Caco-2 (cell line): ENCODE measurements around the gene PRR16. TPM values are rescaled to one million over a fixed set of nuclear protein-coding genes. Genes with fewer than 3 reads are reported as not detected.

Experiments used
- BruUV-seq: library from RNA; stranded (reverse); fragments of 400-500 nt; replicated peaks from 2 replicates; lab custom pipeline; 2021; lab: Mats Ljungman, UMichigan
- CTCF ChIA-PET: fragments of 300-600 bp; sonication (Branson Sonifier 250); formaldehyde crosslinking; loops from one replicate; lab custom pipeline; 2022; ENCODE audit warnings: antibody characterized with exemption; lab: Charles Lee
- POLR2A ChIA-PET: fragments of 300-600 bp; sonication (Branson Sonifier 250); formaldehyde crosslinking; loops from one replicate; lab custom pipeline; 2022; ENCODE audit warnings: antibody characterized with exemption; lab: Charles Lee
- DNase-seq, 2 experiments: peaks; one replicate each; pipeline versions ENCODE4 v3.0.0 to v3.0.0-alpha.2; 2020 to 2022
- H3K27me3 ChIP-seq: replicated peaks from 2 replicates; pipeline ENCODE4 v1.6.0; 2011; ENCODE audit warnings: low read length; ENCODE audit not compliant: control insufficient read depth, insufficient read depth
- H3K36me3 ChIP-seq: 2 replicates; pipeline ENCODE4 v1.5.1; 2011; ENCODE audit warnings: low read length; ENCODE audit not compliant: control insufficient read depth, insufficient read depth
- H3K4me1 ChIP-seq: fragments of 250-450 bp; sonication (Bioruptor Pico); 2 replicates; pipeline ENCODE4 v1.5.1; 2020; ENCODE audit warnings: mild to moderate bottlenecking
- H3K4me3 ChIP-seq: 2 replicates; pipeline ENCODE4 v1.5.1; 2011; ENCODE audit warnings: low read depth, mild to moderate bottlenecking, control low read depth, low read length
- H3K9me3 ChIP-seq: fragments of 250-450 bp; sonication (Bioruptor Pico); 2 replicates; pipeline ENCODE4 v1.5.1; 2020; ENCODE audit warnings: mild to moderate bottlenecking, moderate library complexity
- H3K27ac Mint-ChIP-seq: one replicate; pipeline ENCODE4 v1.8.0; 2022; ENCODE audit warnings: mixed read lengths; ENCODE audit not compliant: unreplicated experiment
- H3K27me3 Mint-ChIP-seq: one replicate; pipeline ENCODE4 v1.8.0; 2022; ENCODE audit warnings: mixed read lengths; ENCODE audit not compliant: insufficient read depth, unreplicated experiment
- H3K36me3 Mint-ChIP-seq: one replicate; pipeline ENCODE4 v1.8.0; 2022; ENCODE audit warnings: mild to moderate bottlenecking, mixed read lengths; ENCODE audit not compliant: insufficient read depth, unreplicated experiment
- H3K4me1 Mint-ChIP-seq: one replicate; pipeline ENCODE4 v1.8.0; 2022; ENCODE audit warnings: low read depth, mixed read lengths; ENCODE audit not compliant: unreplicated experiment
- H3K4me3 Mint-ChIP-seq: one replicate; pipeline ENCODE4 v1.8.0; 2022; ENCODE audit warnings: mild to moderate bottlenecking, moderate library complexity, mixed read lengths; ENCODE audit not compliant: unreplicated experiment
- H3K9me3 Mint-ChIP-seq: one replicate; pipeline ENCODE4 v1.8.0; 2022; ENCODE audit warnings: mixed read lengths; ENCODE audit not compliant: unreplicated experiment
- CTCF ChIP-seq, 2 experiments: fragments of 200-600 bp in 1 of 2; IDR thresholded peaks; 1 replicate in 1 of 2; 2 replicates in 1 of 2; pipeline versions ENCODE4 v1.5.1 to v1.8.0; 2011 to 2022; ENCODE audit warnings: antibody characterized with exemption in 1 of 2, control low read depth in 1 of 2, inconsistent platforms in 1 of 2, low read depth in 1 of 2, low read length in 1 of 2, mild to moderate bottlenecking in 1 of 2, moderate library complexity in 1 of 2; ENCODE audit not compliant: insufficient read depth in 1 of 2, severe bottlenecking in 1 of 2, unreplicated experiment in 1 of 2
- intact Hi-C: fragments of 100-400 bp; cut with micrococcal nuclease; formaldehyde crosslinking; loops from one replicate; pipeline ENCODE4 v1.10.0; 2022; ENCODE audit not compliant: unreplicated experiment
- total RNA-seq: library from RNA; stranded (reverse); gene quantifications from 2 replicates; pipeline ENCODE4 v1.2.3, GENCODE V29; 2022

The PRR16 gene
- total RNA-seq, 1 experiment from 2014 or later = not detected

DNA sequence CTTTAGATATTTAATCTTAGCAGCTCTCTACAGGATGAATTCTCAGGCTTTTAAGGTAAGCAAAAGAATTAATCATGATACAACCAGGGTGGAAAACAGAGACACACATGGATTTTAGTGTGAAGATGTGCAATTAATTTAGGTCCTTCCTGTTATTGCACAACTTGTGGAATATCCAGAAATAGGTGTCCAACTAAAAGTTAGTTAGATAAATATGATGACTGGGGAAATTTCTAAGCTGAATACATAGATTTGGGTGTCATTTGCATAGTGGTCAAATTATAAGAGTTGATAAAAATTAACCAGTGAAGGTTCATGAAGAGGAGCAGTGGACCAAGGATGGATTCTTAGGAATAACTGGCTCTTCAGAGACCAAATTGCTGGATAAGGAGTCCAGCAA is 266.1 kb downstream of the PRR16 start:
- H3K27ac Mint-ChIP-seq = no peak overlapping the region
- intact Hi-C loops = no loop called here
- no peak for TF ChIP-seq CTCF (IDR thresholded peaks at IDR 0.05; ENCODE audit: insufficient read depth in 1 of 2, low read depth in 1 of 2, low read length in 1 of 2, severe bottlenecking in 1 of 2, unreplicated experiment in 1 of 2)
- Histone ChIP-seq H3K9me3 (no peaks in the 10 kb centered on the region), H3K27me3 (no peaks in the 10 kb centered on the region), H3K4me3 (no peak overlapping the region), H3K4me1 (no peaks in the 10 kb centered on the region), H3K36me3 (no peaks in the 10 kb centered on the region)
- H3K9me3 Mint-ChIP-seq = no peaks in the 10 kb centered on the region
- ChIA-PET CTCF (no interaction called here), POLR2A (no interaction called here)
- BruUV-seq = no TSS peak
- peaks cover 2% of the 10 kb centered on the region for H3K27me3 Mint-ChIP-seq
- no peaks in the 10 kb centered on the region for H3K4me1 Mint-ChIP-seq
- H3K4me3 Mint-ChIP-seq = no peak overlapping the region
- no peaks in the 10 kb centered on the region for H3K36me3 Mint-ChIP-seq
- no peak for DNase-seq

- Histone ChIP-seq H3K4me1 (no peaks in the 10 kb centered on the region), H3K9me3 (no peaks in the 10 kb centered on the region), H3K36me3 (no peaks in the 10 kb centered on the region), H3K27me3 (no peaks in the 10 kb centered on the region), H3K4me3 (no peak overlapping the region)
- CTCF ChIA-PET = no interaction called here
- Mint-ChIP-seq H3K27ac (no peak overlapping the region), H3K36me3 (no peaks in the 10 kb centered on the region), H3K4me1 (no peaks in the 10 kb centered on the region), H3K27me3 (peaks cover 4% of the 10 kb centered on the region), H3K9me3 (no peaks in the 10 kb centered on the region), H3K4me3 (no peak overlapping the region)
- no TSS peak for BruUV-seq
- intact Hi-C loops = loop anchor here (2.0 kb wide), 1 partner anchor 77 kb away; no protein-coding TSS in a partner anchor
- no peak for TF ChIP-seq CTCF (IDR thresholded peaks at IDR 0.05; ENCODE audit: insufficient read depth in 1 of 2, low read depth in 1 of 2, low read length in 1 of 2, severe bottlenecking in 1 of 2, unreplicated experiment in 1 of 2)
- no peak for DNase-seq
- POLR2A ChIA-PET = no interaction called here
These were observed 269.9 kb downstream of the PRR16 start for GRCh38 chr5:120734033-120734432.

DNA sequence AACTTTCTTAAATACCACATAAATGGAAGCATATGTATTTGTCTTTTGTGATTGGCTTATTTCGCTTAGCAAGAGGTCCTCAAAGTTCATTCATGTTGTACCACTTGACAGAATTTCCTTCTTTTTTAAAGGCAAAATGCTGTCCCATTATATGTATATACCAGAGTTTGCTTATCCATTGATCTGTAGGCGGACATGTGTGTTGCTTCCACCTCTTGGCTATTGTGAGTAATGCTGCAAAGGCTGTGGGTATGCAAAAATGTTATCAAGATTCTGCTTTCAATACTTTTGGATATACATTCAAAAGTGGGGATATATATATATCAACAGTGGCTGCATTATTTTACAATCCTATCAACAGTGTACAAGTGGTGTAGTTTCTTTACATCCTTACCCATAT is 271.0 kb downstream of the PRR16 start:
- no peaks in the 10 kb centered on the region for H3K27me3 ChIP-seq
- H3K36me3 Mint-ChIP-seq = no peaks in the 10 kb centered on the region
- POLR2A ChIA-PET = no interaction called here
- no peaks in the 10 kb centered on the region for H3K4me1 ChIP-seq
- H3K9me3 Mint-ChIP-seq = no peaks in the 10 kb centered on the region
- H3K36me3 ChIP-seq = no peaks in the 10 kb centered on the region
- DNase-seq = no peak
- no peaks in the 10 kb centered on the region for H3K9me3 ChIP-seq
- intact Hi-C loops = loop anchor here (2.0 kb wide), 1 partner anchor 78 kb away; no protein-coding TSS in a partner anchor
- no peak overlapping the region for H3K4me3 ChIP-seq
- H3K4me3 Mint-ChIP-seq = no peak overlapping the region
- BruUV-seq = no TSS peak
- H3K27me3 Mint-ChIP-seq = peaks cover 4% of the 10 kb centered on the region
- peak in 1 of 2 experiments; percentile 15 for TF ChIP-seq CTCF (IDR thresholded peaks at IDR 0.05; ENCODE audit: insufficient read depth in 1 of 2, low read depth in 1 of 2, low read length in 1 of 2, severe bottlenecking in 1 of 2, unreplicated experiment in 1 of 2)
- H3K27ac Mint-ChIP-seq = no peak overlapping the region
- CTCF ChIA-PET = no interaction called here
- no peaks in the 10 kb centered on the region for H3K4me1 Mint-ChIP-seq
